K562 (cell line): ENCODE data around the gene GATM. TPM values are rescaled to one million over a fixed set of nuclear protein-coding genes. Genes with fewer than 3 reads are reported as not detected.

ENCODE experiments used
- HDAC3 ChIP-seq: fragments of 450-650 bp; IDR thresholded peaks from 2 replicates; pipeline ENCODE4 v1.6.1; 2018; ENCODE audit warnings: borderline replicate concordance, mild to moderate bottlenecking, moderate library complexity; ENCODE audit not compliant: partially characterized antibody
- MBD2 ChIP-seq: sonication (generic); IDR thresholded peaks from 2 replicates; pipeline ENCODE4 v1.6.1; 2016; ENCODE audit warnings: low read depth, borderline replicate concordance
- ZNF239 ChIP-seq: fragments of 250-450 bp; sonication (Bioruptor Pico); IDR thresholded peaks from 2 replicates; pipeline ENCODE4 v1.4.0; 2020; ENCODE audit warnings: mild to moderate bottlenecking
- polyA plus RNA-seq, 8 experiments: library from polyadenylated mRNA; depleted of rRNA in 4 of 8; stranded (reverse) in 5 of 8; unstranded in 3 of 8; fragments of >200 nt; fragmentation: Nextera tagmentation in 2 of 8; fragmentation: Illumina TruSeq in 1 of 8; extraction: Ambion mirVana in 2 of 8; extraction: Trizol in 1 of 8; gene quantifications; 2 replicates each; pipeline versions ENCODE4 v1.2.1 to v1.2.3, GENCODE V29; 2011 to 2014; ENCODE audit warnings: inconsistent platforms in 1 of 8, missing spikeins in 1 of 8
- total RNA-seq, 7 experiments: library from RNA; depleted of rRNA in 6 of 7; stranded (reverse); fragments of >200 nt in 6 of 7; fragmentation: Illumina TruSeq in 2 of 7; extraction: Trizol in 2 of 7; gene quantifications; 2 replicates each; pipeline versions ENCODE4 v1.2.1 to v1.2.3, GENCODE V29; 2011 to 2021; ENCODE audit warnings: low replicate concordance in 1 of 7
- TF ChIP-seq, protein P1 (sequence below): fragments of 200-600 bp; sonication (generic); IDR thresholded peaks from one replicate; pipeline ENCODE4 v1.6.1; 2012; ENCODE audit warnings: mild to moderate bottlenecking, low read depth, low read length, inconsistent platforms
- TF ChIP-seq, protein P2 (sequence below), 3 experiments: fragments of 200-800 bp in 1 of 3; fragments of 250-450 bp in 1 of 3; fragments of 450-650 bp in 1 of 3; sonication (Bioruptor Pico) in 1 of 3; sonication (Bioruptor generic) in 1 of 3; formaldehyde crosslinking in 1 of 3; IDR thresholded peaks; 2 replicates each; pipeline versions ENCODE4 v1.6.1 to v1.8.0; 2016 to 2022; ENCODE audit warnings: mild to moderate bottlenecking in 2 of 3, missing genetic modification characterization in 2 of 3, missing compliant biosample characterization in 1 of 3, moderate library complexity in 1 of 3
- TF ChIP-seq, protein P3 (sequence below): fragments of 450-650 bp; IDR thresholded peaks from one replicate; pipeline ENCODE4 v1.6.1; 2018; ENCODE audit warnings: mild to moderate bottlenecking, moderate library complexity; ENCODE audit not compliant: partially characterized antibody

GATM gene
- total and polyA plus RNA-seq, 9 of the 15 experiments (the other 6 are each of a cell fraction or from before 2014, with no cell fraction given): 0.11 to 1.1 (median 0.65) TPM

GRCh38 chr15:45402162-45402954, 24.0 kb upstream of the GATM start (continued):
- TF ChIP-seq, protein P1, sequence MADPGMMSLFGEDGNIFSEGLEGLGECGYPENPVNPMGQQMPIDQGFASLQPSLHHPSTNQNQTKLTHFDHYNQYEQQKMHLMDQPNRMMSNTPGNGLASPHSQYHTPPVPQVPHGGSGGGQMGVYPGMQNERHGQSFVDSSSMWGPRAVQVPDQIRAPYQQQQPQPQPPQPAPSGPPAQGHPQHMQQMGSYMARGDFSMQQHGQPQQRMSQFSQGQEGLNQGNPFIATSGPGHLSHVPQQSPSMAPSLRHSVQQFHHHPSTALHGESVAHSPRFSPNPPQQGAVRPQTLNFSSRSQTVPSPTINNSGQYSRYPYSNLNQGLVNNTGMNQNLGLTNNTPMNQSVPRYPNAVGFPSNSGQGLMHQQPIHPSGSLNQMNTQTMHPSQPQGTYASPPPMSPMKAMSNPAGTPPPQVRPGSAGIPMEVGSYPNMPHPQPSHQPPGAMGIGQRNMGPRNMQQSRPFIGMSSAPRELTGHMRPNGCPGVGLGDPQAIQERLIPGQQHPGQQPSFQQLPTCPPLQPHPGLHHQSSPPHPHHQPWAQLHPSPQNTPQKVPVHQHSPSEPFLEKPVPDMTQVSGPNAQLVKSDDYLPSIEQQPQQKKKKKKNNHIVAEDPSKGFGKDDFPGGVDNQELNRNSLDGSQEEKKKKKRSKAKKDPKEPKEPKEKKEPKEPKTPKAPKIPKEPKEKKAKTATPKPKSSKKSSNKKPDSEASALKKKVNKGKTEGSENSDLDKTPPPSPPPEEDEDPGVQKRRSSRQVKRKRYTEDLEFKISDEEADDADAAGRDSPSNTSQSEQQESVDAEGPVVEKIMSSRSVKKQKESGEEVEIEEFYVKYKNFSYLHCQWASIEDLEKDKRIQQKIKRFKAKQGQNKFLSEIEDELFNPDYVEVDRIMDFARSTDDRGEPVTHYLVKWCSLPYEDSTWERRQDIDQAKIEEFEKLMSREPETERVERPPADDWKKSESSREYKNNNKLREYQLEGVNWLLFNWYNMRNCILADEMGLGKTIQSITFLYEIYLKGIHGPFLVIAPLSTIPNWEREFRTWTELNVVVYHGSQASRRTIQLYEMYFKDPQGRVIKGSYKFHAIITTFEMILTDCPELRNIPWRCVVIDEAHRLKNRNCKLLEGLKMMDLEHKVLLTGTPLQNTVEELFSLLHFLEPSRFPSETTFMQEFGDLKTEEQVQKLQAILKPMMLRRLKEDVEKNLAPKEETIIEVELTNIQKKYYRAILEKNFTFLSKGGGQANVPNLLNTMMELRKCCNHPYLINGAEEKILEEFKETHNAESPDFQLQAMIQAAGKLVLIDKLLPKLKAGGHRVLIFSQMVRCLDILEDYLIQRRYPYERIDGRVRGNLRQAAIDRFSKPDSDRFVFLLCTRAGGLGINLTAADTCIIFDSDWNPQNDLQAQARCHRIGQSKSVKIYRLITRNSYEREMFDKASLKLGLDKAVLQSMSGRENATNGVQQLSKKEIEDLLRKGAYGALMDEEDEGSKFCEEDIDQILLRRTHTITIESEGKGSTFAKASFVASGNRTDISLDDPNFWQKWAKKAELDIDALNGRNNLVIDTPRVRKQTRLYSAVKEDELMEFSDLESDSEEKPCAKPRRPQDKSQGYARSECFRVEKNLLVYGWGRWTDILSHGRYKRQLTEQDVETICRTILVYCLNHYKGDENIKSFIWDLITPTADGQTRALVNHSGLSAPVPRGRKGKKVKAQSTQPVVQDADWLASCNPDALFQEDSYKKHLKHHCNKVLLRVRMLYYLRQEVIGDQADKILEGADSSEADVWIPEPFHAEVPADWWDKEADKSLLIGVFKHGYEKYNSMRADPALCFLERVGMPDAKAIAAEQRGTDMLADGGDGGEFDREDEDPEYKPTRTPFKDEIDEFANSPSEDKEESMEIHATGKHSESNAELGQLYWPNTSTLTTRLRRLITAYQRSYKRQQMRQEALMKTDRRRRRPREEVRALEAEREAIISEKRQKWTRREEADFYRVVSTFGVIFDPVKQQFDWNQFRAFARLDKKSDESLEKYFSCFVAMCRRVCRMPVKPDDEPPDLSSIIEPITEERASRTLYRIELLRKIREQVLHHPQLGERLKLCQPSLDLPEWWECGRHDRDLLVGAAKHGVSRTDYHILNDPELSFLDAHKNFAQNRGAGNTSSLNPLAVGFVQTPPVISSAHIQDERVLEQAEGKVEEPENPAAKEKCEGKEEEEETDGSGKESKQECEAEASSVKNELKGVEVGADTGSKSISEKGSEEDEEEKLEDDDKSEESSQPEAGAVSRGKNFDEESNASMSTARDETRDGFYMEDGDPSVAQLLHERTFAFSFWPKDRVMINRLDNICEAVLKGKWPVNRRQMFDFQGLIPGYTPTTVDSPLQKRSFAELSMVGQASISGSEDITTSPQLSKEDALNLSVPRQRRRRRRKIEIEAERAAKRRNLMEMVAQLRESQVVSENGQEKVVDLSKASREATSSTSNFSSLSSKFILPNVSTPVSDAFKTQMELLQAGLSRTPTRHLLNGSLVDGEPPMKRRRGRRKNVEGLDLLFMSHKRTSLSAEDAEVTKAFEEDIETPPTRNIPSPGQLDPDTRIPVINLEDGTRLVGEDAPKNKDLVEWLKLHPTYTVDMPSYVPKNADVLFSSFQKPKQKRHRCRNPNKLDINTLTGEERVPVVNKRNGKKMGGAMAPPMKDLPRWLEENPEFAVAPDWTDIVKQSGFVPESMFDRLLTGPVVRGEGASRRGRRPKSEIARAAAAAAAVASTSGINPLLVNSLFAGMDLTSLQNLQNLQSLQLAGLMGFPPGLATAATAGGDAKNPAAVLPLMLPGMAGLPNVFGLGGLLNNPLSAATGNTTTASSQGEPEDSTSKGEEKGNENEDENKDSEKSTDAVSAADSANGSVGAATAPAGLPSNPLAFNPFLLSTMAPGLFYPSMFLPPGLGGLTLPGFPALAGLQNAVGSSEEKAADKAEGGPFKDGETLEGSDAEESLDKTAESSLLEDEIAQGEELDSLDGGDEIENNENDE: no peak
- TF ChIP-seq ZNF239 (CRISPR knock-in tag): no peak
- TF ChIP-seq, protein P2, sequence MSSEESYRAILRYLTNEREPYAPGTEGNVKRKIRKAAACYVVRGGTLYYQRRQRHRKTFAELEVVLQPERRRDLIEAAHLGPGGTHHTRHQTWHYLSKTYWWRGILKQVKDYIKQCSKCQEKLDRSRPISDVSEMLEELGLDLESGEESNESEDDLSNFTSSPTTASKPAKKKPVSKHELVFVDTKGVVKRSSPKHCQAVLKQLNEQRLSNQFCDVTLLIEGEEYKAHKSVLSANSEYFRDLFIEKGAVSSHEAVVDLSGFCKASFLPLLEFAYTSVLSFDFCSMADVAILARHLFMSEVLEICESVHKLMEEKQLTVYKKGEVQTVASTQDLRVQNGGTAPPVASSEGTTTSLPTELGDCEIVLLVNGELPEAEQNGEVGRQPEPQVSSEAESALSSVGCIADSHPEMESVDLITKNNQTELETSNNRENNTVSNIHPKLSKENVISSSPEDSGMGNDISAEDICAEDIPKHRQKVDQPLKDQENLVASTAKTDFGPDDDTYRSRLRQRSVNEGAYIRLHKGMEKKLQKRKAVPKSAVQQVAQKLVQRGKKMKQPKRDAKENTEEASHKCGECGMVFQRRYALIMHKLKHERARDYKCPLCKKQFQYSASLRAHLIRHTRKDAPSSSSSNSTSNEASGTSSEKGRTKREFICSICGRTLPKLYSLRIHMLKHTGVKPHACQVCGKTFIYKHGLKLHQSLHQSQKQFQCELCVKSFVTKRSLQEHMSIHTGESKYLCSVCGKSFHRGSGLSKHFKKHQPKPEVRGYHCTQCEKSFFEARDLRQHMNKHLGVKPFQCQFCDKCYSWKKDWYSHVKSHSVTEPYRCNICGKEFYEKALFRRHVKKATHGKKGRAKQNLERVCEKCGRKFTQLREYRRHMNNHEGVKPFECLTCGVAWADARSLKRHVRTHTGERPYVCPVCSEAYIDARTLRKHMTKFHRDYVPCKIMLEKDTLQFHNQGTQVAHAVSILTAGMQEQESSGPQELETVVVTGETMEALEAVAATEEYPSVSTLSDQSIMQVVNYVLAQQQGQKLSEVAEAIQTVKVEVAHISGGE (CRISPR knock-in tag; IDR thresholded peaks at IDR 0.05): peak; percentile 93 to 99 (median 96); a peak in 5 of 6 replicates
- peak; percentile 83 for TF ChIP-seq MBD2
- TF ChIP-seq, protein P3, sequence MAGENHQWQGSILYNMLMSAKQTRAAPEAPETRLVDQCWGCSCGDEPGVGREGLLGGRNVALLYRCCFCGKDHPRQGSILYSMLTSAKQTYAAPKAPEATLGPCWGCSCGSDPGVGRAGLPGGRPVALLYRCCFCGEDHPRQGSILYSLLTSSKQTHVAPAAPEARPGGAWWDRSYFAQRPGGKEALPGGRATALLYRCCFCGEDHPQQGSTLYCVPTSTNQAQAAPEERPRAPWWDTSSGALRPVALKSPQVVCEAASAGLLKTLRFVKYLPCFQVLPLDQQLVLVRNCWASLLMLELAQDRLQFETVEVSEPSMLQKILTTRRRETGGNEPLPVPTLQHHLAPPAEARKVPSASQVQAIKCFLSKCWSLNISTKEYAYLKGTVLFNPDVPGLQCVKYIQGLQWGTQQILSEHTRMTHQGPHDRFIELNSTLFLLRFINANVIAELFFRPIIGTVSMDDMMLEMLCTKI: no peak
- no peak for TF ChIP-seq HDAC3
